C4-2B (cell line): Measurements from ENCODE around the gene FFAR4.

Experiments
- ZFX ChIP-seq: fragments of 450-650 bp; IDR thresholded peaks from 2 replicates; pipeline ENCODE4 v1.6.1; 2017
- TF ChIP-seq, protein P1 (sequence below): fragments of 450-650 bp; conservative IDR thresholded peaks from 2 replicates; pipeline ENCODE4 v1.5.1; 2017; ENCODE audit warnings: mild to moderate bottlenecking

DNA sequence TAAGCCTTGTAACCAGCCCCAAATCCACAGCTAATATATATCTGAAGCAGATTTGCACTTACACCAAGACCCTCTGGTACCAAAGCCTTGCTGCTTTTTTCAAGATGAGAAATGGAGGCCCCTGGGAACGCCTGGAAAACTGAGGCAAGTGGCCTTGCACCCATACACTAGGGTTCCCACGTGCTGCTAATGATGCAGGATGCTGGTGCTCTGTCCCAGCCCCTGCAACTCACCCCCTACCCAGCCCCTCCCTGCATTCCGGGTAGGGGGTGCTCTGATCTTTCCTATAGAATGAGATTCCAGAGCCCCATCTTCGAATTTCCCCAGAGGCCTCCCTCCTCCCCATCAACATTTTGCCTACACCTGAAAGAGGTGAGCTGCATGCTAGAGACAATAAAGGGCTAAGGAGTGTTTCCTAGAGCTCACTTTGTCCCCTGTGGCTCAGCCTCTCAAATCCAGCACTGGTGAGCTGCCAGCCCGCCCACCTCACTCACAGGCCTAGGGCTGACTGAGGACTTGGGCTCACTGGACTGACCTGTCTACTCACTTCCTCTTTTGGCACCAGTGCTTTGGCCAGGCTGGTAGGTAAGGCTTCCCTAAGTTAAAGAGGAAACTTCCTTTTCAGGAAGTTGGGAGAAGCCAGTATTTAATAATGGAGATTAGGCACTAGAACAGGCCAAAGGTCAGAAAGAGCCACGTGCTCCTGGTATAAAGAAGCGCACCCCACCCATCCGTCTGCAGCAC, 24.8 kb downstream of the FFAR4 start:
- TF ChIP-seq, protein P1, sequence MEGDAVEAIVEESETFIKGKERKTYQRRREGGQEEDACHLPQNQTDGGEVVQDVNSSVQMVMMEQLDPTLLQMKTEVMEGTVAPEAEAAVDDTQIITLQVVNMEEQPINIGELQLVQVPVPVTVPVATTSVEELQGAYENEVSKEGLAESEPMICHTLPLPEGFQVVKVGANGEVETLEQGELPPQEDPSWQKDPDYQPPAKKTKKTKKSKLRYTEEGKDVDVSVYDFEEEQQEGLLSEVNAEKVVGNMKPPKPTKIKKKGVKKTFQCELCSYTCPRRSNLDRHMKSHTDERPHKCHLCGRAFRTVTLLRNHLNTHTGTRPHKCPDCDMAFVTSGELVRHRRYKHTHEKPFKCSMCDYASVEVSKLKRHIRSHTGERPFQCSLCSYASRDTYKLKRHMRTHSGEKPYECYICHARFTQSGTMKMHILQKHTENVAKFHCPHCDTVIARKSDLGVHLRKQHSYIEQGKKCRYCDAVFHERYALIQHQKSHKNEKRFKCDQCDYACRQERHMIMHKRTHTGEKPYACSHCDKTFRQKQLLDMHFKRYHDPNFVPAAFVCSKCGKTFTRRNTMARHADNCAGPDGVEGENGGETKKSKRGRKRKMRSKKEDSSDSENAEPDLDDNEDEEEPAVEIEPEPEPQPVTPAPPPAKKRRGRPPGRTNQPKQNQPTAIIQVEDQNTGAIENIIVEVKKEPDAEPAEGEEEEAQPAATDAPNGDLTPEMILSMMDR: no peak
- TF ChIP-seq ZFX: no peak
